ENCODE measurements around the gene KIF7. TPM values are rescaled to one million over a fixed set of nuclear protein-coding genes. Genes with fewer than 3 reads are reported as not detected.

KIF7 gene
- total RNA-seq, 1 experiment from 2014 or later: 2.7 TPM

GRCh38 chr15:89652131-89652530, 3.1 kb downstream of the KIF7 start:
- POLR2A ChIA-PET: no interaction called here
- no TSS peak for BruUV-seq (replicated peaks)
- CTCF ChIA-PET: interaction anchor here (0.6 kb wide), 1 partner anchor 212 kb away, joined by 6 read pairs; no protein-coding TSS in a partner anchor

GRCh38 chr15:89649716-89650115, 5.6 kb downstream of the KIF7 start:
- Mint-ChIP-seq H3K27me3 (ENCODE audit: insufficient read depth, unreplicated experiment) (peaks cover 8% of the 10 kb centered on the region), H3K4me3 (ENCODE audit: unreplicated experiment) (no peak overlapping the region), H3K9me3 (ENCODE audit: unreplicated experiment) (no peaks in the 10 kb centered on the region), H3K36me3 (ENCODE audit: insufficient read depth, unreplicated experiment) (no peaks in the 10 kb centered on the region), H3K4me1 (ENCODE audit: insufficient read depth, unreplicated experiment) (no peaks in the 10 kb centered on the region), H3K27ac (ENCODE audit: low read depth, unreplicated experiment) (no peak overlapping the region)
- no peak for TF ChIP-seq CTCF (IDR thresholded peaks at IDR 0.05; ENCODE audit: unreplicated experiment)
- no TSS peak for BruUV-seq (replicated peaks)
- CTCF ChIA-PET: interaction anchor here (0.5 to 1.4 kb wide), 3 partner anchors 13 to 38 kb away, joined by 3 to 6 read pairs (median 4); no protein-coding TSS in a partner anchor
- intact Hi-C loops (cut with micrococcal nuclease): loop anchor here (5.0 to 10.0 kb wide), 2 partner anchors 43 to 85 kb away; partner anchors contain the start of genes PEX11A and WDR93
- DNase-seq (ENCODE audit: unreplicated experiment): no peak
- POLR2A ChIA-PET: interaction anchor here (0.6 kb wide), 1 partner anchor 303 kb away, joined by 3 read pairs; no protein-coding TSS in a partner anchor

More at GRCh38 chr15:89652131-89652530, 3.1 kb downstream of the KIF7 start:
- no peak for DNase-seq (ENCODE audit: unreplicated experiment)
- intact Hi-C loops (cut with micrococcal nuclease): no loop called here
- no peak for TF ChIP-seq CTCF (IDR thresholded peaks at IDR 0.05; ENCODE audit: unreplicated experiment)
- Mint-ChIP-seq H3K36me3 (ENCODE audit: insufficient read depth, unreplicated experiment) (no peaks in the 10 kb centered on the region), H3K4me1 (ENCODE audit: insufficient read depth, unreplicated experiment) (no peaks in the 10 kb centered on the region), H3K27ac (ENCODE audit: low read depth, unreplicated experiment) (no peak overlapping the region), H3K9me3 (ENCODE audit: unreplicated experiment) (no peaks in the 10 kb centered on the region), H3K27me3 (ENCODE audit: insufficient read depth, unreplicated experiment) (peaks cover 21% of the 10 kb centered on the region), H3K4me3 (ENCODE audit: unreplicated experiment) (no peak overlapping the region)

- intact Hi-C loops (cut with micrococcal nuclease): loop anchor here (5.0 to 10.0 kb wide), 2 partner anchors 43 to 86 kb away; partner anchors contain the start of genes PEX11A and WDR93
- TF ChIP-seq CTCF (IDR thresholded peaks at IDR 0.05; ENCODE audit: unreplicated experiment): no peak
- Mint-ChIP-seq H3K4me1 (ENCODE audit: insufficient read depth, unreplicated experiment) (no peaks in the 10 kb centered on the region), H3K9me3 (ENCODE audit: unreplicated experiment) (no peaks in the 10 kb centered on the region), H3K27ac (ENCODE audit: low read depth, unreplicated experiment) (no peak overlapping the region), H3K4me3 (ENCODE audit: unreplicated experiment) (no peak overlapping the region), H3K27me3 (ENCODE audit: insufficient read depth, unreplicated experiment) (peaks cover 2% of the 10 kb centered on the region), H3K36me3 (ENCODE audit: insufficient read depth, unreplicated experiment) (no peaks in the 10 kb centered on the region)
- no TSS peak for BruUV-seq (replicated peaks)
- ChIA-PET CTCF (interaction anchor here (0.5 to 2.3 kb wide), 4 partner anchors 14 to 1124 kb away, joined by 3 to 10 read pairs (median 5); no protein-coding TSS in a partner anchor), POLR2A (interaction anchor here (0.6 kb wide), 1 partner anchor 303 kb away, joined by 3 read pairs; no protein-coding TSS in a partner anchor)
- no peak for DNase-seq (ENCODE audit: unreplicated experiment)
Measured at GRCh38 chr15:89649013-89649625, 6.1 kb downstream of the KIF7 start.

- no peaks in the 10 kb centered on the region for H3K27me3 Mint-ChIP-seq (ENCODE audit: insufficient read depth, unreplicated experiment)
- no peaks in the 10 kb centered on the region for H3K9me3 Mint-ChIP-seq (ENCODE audit: unreplicated experiment)
- ChIA-PET CTCF (interaction anchor here (0.6 to 2.8 kb wide), 22 partner anchors 10 to 1123 kb away, joined by 3 to 32 read pairs (median 4); no protein-coding TSS in a partner anchor), POLR2A (no interaction called here)
- TF ChIP-seq CTCF (IDR thresholded peaks at IDR 0.05; ENCODE audit: unreplicated experiment): no peak
- intact Hi-C loops (cut with micrococcal nuclease): loop anchor here (5.0 to 10.0 kb wide), 2 partner anchors 44 to 86 kb away; partner anchors contain the start of genes PEX11A and WDR93
- no peak overlapping the region for H3K27ac Mint-ChIP-seq (ENCODE audit: low read depth, unreplicated experiment)
- DNase-seq (ENCODE audit: unreplicated experiment): no peak
- no peaks in the 10 kb centered on the region for H3K4me1 Mint-ChIP-seq (ENCODE audit: insufficient read depth, unreplicated experiment)
- BruUV-seq (replicated peaks): no TSS peak
- no peak overlapping the region for H3K4me3 Mint-ChIP-seq (ENCODE audit: unreplicated experiment)
- no peaks in the 10 kb centered on the region for H3K36me3 Mint-ChIP-seq (ENCODE audit: insufficient read depth, unreplicated experiment)
Measured at GRCh38 chr15:89648106-89649012, 6.9 kb downstream of the KIF7 start.

Data from MCF 10A (cell line).